HG02763 (cell line): ENCODE data around the gene TMEM80.
"Not testable (repeated sequence)": the region's sequence is repeated elsewhere in the genome, so short reads cannot be mapped to it uniquely, and the experiment has no call there.

Experiments
- ATAC-seq: cut with Tn5 transposase; IDR thresholded peaks from one replicate; pipeline ENCODE4 v1.9.1; 2021; ENCODE audit warnings: mild to moderate bottlenecking, moderate library complexity; ENCODE audit not compliant: unreplicated experiment

TMEM80 gene

DNA sequence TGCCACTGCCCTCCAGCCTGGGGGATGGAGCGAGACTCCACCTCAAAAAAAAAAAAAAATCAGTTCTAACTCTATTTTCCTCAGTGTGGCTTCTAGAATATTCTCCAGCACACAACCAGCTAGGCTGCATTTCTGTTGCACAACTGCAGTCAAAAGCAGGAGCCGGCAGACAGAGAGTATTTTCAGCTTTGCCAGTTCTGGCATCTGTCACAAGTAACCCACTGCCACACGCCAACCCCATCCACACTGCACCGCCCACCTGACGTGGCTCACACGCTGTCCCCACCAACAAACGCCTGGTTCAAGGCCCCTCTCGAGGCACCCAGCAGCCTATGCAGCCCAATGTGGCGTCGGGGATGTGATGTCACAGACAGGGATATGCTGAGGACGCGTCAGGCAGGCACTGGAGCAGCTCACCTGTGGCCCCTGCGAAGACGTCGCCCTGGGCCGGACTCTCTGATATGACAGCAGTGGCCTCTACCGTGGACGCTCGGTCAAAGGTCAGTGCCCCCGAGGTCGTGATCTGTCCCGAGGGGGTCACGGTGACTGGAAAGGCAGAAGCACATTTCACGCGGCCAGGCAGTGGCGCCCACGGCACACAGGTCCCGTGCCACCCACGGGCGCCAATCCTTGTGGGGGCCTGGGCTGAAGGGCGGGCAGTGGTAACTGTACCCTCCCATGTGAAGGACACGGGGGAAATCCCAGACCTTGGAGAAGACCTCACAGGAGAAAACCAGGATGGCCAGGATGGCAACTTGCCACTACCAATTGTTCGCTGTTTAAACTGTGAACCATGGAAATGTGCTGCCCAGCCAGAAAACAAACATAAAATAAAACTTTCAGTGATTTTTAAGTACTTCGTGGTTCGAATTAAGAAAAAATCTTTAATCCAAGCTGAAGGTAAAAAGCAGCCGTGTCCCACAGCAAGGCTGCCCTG is 16.1 kb upstream of the TMEM80 start:
- ATAC-seq, result no peak

GRCh38 chr11:680476-680875 is 15.1 kb upstream of the TMEM80 start:
- ATAC-seq, result no peak

- ATAC-seq, result no peak
Measured at GRCh38 chr11:680970-681369, 14.6 kb upstream of the TMEM80 start.

GRCh38 chr11:686451-687243 is 9.0 kb upstream of the TMEM80 start:
- ATAC-seq, result no peak

DNA sequence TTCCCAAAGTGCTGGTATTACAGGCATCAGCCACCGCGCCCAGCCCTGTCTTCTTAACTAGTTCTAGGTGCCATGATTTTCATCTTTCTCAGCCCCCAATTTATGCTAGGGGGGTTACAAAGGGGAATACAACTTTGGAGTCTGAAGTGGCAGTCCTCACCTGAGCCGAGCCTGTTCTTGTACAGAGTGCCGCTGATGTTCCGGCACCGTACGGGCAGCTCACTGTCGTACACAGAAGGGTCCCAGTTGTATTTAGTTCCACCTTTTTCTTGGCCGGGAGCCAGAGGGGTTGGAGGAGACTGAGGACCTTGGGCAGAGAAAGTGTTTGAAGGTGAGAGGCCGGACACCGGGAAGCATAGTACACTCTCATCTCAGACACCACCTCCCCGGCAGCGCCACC is 7.9 kb upstream of the TMEM80 start:
- ATAC-seq, result no peak

GRCh38 chr11:688681-689080 is 6.9 kb upstream of the TMEM80 start:
- ATAC-seq, result no peak

DNA sequence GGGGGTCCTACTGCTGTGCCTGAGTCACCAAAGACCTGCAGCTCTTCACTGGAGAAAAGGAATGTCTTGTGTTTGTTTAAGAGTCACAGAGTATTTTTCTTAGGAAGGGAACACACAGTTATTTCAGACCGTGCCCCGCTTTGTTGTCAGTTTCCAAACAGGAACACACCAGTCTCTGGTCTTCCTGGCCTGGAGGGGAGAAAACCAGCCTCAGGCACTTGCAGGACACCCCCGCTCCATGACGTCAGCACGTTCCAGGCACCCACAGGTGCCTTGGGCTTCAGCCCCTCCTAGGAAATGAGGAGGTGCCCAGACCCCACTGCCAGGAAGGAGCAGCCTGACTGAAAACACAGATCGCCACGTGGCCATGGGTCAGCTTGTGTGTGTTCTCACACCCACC is 6.0 kb upstream of the TMEM80 start:
- no peak for ATAC-seq

DNA sequence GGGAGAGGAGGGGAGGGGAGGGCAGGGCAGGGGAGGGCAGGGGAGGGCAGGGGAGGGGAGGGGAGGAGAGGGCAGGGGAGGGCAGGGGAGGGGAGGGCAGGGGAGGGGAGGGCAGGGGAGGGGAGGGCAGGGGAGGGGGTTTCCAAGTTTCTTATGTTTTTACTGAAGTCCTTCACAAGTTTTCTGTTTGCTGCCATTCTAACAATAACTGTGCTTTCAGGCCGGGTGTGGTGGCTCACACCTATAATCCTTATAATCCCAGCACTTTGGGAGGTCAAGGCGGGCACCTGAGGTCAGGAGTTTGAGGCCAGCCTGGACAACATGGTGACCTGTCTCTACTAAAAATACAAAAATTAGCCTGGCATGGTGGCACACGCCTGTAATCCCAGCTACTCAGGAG is 5.4 kb upstream of the TMEM80 start:
- ATAC-seq, result not testable (repeated sequence)

- no peak for ATAC-seq
Measured at GRCh38 chr11:690738-691633, 4.6 kb upstream of the TMEM80 start.

GRCh38 chr11:691710-692590 is 3.7 kb upstream of the TMEM80 start:
- ATAC-seq, result no peak

DNA sequence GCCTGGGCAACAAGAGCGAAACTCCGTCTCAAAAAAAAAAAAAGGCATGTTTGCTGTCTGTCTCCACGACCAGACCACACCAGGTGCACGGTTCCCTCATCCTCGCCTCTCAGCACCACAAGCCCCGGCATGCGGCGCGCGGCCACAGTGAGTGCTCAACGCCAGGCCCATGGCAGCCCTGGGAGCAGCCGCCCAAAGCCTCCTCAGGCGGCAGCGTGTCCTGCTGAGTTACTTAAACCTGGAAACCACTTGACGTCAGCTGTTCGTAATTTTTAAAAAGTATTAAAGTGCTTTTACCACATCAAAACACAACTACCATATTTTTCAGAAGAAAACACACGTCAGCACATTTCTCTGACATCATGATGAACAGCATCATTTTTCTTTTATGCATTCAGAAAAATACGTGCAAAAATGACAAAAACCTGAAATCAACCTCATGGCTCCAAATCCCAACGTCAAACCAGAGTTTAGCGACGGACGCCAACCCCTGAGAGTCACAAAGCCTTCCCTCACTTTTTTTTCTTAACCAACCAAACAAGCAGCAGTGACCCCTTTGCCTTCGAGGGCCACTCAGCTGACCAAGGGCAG is 2.7 kb upstream of the TMEM80 start:
- no peak for ATAC-seq

DNA sequence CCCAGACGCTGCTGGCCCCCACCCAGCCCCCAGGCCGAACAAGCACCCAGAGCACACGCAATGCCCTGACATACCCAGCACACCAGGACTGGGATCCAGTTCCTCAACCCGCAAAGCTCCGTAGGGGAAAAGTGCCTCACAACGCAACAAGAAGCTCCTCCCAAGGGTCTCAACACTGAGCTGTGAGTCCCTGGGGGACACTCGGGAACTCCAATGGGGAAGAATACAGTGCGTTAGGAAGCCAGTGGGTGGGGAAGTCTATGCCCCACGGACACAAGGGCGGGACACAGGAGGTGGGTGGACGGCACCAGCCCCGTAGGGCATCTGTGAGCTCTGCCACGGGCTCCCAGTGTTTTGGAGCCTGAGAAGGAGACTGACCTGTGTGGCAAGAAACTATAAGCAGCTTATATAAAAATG is 2.2 kb upstream of the TMEM80 start:
- ATAC-seq, result no peak

DNA sequence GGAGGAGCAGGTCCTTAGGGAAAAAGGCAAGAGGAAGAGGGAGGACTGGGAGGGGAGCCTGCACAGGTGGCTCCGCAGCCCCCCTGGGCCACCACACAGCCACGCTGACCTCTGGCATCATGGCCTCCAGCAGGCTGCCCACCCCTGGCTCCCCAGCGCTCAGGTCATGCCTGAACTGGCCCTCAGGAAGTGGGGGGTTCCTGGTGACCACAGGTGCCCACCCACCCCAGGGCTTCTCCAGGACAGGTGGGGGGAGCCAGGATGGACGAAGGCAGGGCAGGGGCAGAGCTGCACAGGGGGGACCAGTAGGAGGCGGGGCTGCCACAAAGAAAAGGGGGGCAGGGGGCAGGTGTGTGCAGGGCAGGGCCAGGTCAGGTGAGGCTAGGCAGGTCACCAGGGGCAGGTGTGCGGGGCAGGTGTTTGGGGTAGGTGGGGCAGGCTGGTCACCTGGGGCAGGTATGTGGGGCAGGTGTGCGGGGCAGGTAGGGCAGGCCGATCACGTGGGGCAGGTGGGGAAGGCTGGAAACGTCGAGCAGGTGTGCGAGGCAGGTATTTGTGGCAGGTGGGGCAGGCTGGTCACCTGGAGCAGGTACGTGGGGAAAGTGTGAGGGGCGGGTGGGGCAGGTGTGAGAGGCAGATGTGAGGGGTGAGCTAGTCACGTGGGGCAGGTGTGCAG is 1.6 kb upstream of the TMEM80 start:
- ATAC-seq, result no peak

- ATAC-seq, result peak; percentile 74
Measured at GRCh38 chr11:694563-695287, 891 bp upstream of the TMEM80 start, which contains the start of gene DEAF1. TSS of gene DEAF1 (minus strand) at chr11:695222. CDS start at chr11:695047, 175 bp downstream.

- no peak for ATAC-seq
Measured at GRCh38 chr11:695288-695537, 403 bp upstream of the TMEM80 start.

- ATAC-seq, result no peak
Measured at GRCh38 chr11:696955-697491, 1.4 kb downstream of the TMEM80 start.

- no peak for ATAC-seq
Measured at GRCh38 chr11:697811-698311, 2.2 kb downstream of the TMEM80 start.

- no peak for ATAC-seq
Measured at GRCh38 chr11:698493-699115, 3.0 kb downstream of the TMEM80 start.
